GM15510 (cell line): Measurements from ENCODE around the gene PRM1.

ENCODE experiments used
- POLR2A ChIP-seq: IDR thresholded peaks from 3 replicates; pipeline ENCODE4 v1.6.1; 2011; ENCODE audit warnings: borderline replicate concordance; ENCODE audit not compliant: insufficient read length; ENCODE audit errors: extremely low read depth

PRM1 gene

GRCh38 chr16:11280616-11281522, at the start of gene PRM1:
TSS of gene PRM1 (minus strand) at chr16:11281330. CDS start at chr16:11281238, 92 bp downstream.
- no peak for TF ChIP-seq POLR2A

GRCh38 chr16:11330526-11331237, 49.6 kb upstream of the PRM1 start:
- TF ChIP-seq POLR2A: no peak

GRCh38 chr16:11329891-11330290, 48.8 kb upstream of the PRM1 start:
- TF ChIP-seq POLR2A: no peak

- TF ChIP-seq POLR2A: no peak
These were observed 48.0 kb upstream of the PRM1 start for GRCh38 chr16:11329071-11329491.

- TF ChIP-seq POLR2A: peak; percentile 27
These were observed 47.3 kb upstream of the PRM1 start for GRCh38 chr16:11328172-11329070.

GRCh38 chr16:11327277-11328171, 46.4 kb upstream of the PRM1 start:
- no peak for TF ChIP-seq POLR2A

GRCh38 chr16:11326737-11327276, 45.7 kb upstream of the PRM1 start:
- no peak for TF ChIP-seq POLR2A

- no peak for TF ChIP-seq POLR2A
These were observed 45.1 kb upstream of the PRM1 start for GRCh38 chr16:11326084-11326736.

GRCh38 chr16:11325404-11326083, 44.4 kb upstream of the PRM1 start:
- TF ChIP-seq POLR2A: no peak

GRCh38 chr16:11323551-11324336, 42.6 kb upstream of the PRM1 start:
- no peak for TF ChIP-seq POLR2A

GRCh38 chr16:11322823-11323222, 41.7 kb upstream of the PRM1 start:
- no peak for TF ChIP-seq POLR2A

- no peak for TF ChIP-seq POLR2A
These were observed 40.5 kb upstream of the PRM1 start for GRCh38 chr16:11321662-11322061.
